ENCODE measurements around the gene ZNF544.

DNA sequence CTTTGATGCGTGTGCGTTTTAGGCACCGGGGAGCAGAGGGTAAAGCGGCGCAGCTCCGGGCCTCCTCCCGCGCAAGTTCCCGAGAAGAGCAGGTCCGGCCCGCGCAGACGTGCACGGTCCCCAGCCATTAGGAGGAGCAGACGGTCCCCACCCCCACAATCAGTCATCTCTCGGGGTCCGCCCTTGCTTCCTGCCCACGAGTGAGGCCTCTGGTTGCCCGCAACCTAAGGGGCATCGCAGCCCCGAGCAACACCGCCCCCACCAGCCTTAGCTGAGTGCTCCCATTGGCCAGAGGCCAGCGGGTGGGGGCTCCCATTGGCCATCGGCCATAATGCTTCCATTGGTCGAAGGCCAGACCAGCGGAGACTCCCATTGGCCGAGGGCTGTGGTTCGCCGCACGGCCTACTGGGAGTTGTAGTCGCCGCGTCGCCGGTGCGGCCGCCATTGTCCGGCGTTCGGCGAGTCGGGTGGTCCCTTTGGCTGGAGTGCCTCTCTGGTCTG, 49.9 kb downstream of the ZNF544 start, which contains the start of gene ZNF8:
- TF ChIP-seq, protein P1, sequence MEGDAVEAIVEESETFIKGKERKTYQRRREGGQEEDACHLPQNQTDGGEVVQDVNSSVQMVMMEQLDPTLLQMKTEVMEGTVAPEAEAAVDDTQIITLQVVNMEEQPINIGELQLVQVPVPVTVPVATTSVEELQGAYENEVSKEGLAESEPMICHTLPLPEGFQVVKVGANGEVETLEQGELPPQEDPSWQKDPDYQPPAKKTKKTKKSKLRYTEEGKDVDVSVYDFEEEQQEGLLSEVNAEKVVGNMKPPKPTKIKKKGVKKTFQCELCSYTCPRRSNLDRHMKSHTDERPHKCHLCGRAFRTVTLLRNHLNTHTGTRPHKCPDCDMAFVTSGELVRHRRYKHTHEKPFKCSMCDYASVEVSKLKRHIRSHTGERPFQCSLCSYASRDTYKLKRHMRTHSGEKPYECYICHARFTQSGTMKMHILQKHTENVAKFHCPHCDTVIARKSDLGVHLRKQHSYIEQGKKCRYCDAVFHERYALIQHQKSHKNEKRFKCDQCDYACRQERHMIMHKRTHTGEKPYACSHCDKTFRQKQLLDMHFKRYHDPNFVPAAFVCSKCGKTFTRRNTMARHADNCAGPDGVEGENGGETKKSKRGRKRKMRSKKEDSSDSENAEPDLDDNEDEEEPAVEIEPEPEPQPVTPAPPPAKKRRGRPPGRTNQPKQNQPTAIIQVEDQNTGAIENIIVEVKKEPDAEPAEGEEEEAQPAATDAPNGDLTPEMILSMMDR (IDR thresholded peaks at IDR 0.05): peak in 1 of 6 experiments; percentile 9
- peak in 3 of 4 donors; percentile 28 to 65 (median 47) for TF ChIP-seq POLR2A (IDR thresholded peaks at IDR 0.05)
